Measurements from ENCODE around the gene C8A. TPM values are rescaled to one million over a fixed set of nuclear protein-coding genes. Genes with fewer than 3 reads are reported as not detected.

Gene C8A
- polyA plus RNA-seq, 1 donor (not counting 4 experiments of a cell fraction or from before 2014, with no cell fraction given), result not detected

- H3K36me3 ChIP-seq (ENCODE audit: control insufficient read depth in 2 of 2, extremely low read depth in 1 of 2, insufficient read depth in 2 of 2, low read length in 2 of 2), result no peaks in the 10 kb centered on the region
- no peak for DNase-seq (ENCODE audit: low read depth, low spot score)
- H3K9me1 ChIP-seq (ENCODE audit: control insufficient read depth, extremely low read depth, insufficient read depth, low read length), result no peaks in the 10 kb centered on the region
- dilution Hi-C loops (cut with MboI; ENCODE audit: extremely low pct_ligation_motif_present, low sequenced_read_pairs), result no loop called here
- no peaks in the 10 kb centered on the region for H4K20me1 ChIP-seq (ENCODE audit: control insufficient read depth, extremely low read depth, insufficient read depth, low read length)
- FAIRE-seq, result no peak
- no peak overlapping the region for H3K4me3 ChIP-seq (ENCODE audit: control insufficient read depth in 2 of 3, extremely low read depth in 1 of 3, insufficient read depth in 2 of 3, low read depth in 1 of 3, low read length in 3 of 3)
- no peak overlapping the region for H3K4me2 ChIP-seq (ENCODE audit: control insufficient read depth, extremely low read depth, insufficient read depth, low read depth, low read length)
- no peaks in the 10 kb centered on the region for H3K79me2 ChIP-seq (ENCODE audit: control insufficient read depth, insufficient read depth, low read length)
- no peaks in the 10 kb centered on the region for H3K4me1 ChIP-seq (ENCODE audit: control insufficient read depth, extremely low read depth, insufficient read depth, low read length)
- H3K9ac ChIP-seq (ENCODE audit: control insufficient read depth, extremely low read depth, insufficient read depth, low read length), result no peak overlapping the region
- no peak overlapping the region for H3K27ac ChIP-seq (ENCODE audit: control insufficient read depth, insufficient read depth, low read length)
- H2AFZ ChIP-seq (ENCODE audit: control insufficient read depth, low read length), result no peak overlapping the region
- no peaks in the 10 kb centered on the region for H3K27me3 ChIP-seq (ENCODE audit: control insufficient read depth, extremely low read depth, insufficient read depth, low read length)
- TF ChIP-seq CTCF (optimal IDR thresholded peaks at IDR 0.05 in 1 of 3, IDR thresholded peaks at IDR 0.05 in 1 of 3, conservative IDR thresholded peaks at IDR 0.05 in 1 of 3; ENCODE audit: extremely low read depth in 1 of 3, insufficient read depth in 2 of 3, low read length in 3 of 3), result no peak
- TF ChIP-seq EZH2 (IDR thresholded peaks at IDR 0.05; ENCODE audit: low read length), result no peak
- H3K9me3 ChIP-seq (ENCODE audit: control insufficient read depth, low read depth, low read length), result no peaks in the 10 kb centered on the region
Observed at GRCh38 chr1:56940039-56940438, 85.4 kb downstream of the C8A start.

GRCh38 chr1:56948403-56949023 is 93.9 kb downstream of the C8A start:
- Histone ChIP-seq H3K4me3 (ENCODE audit: control insufficient read depth in 2 of 3, extremely low read depth in 1 of 3, insufficient read depth in 2 of 3, low read depth in 1 of 3, low read length in 3 of 3) (no peak overlapping the region), H4K20me1 (ENCODE audit: control insufficient read depth, extremely low read depth, insufficient read depth, low read length) (no peaks in the 10 kb centered on the region), H3K27ac (ENCODE audit: control insufficient read depth, insufficient read depth, low read length) (no peak overlapping the region), H3K9ac (ENCODE audit: control insufficient read depth, extremely low read depth, insufficient read depth, low read length) (no peak overlapping the region), H2AFZ (ENCODE audit: control insufficient read depth, low read length) (no peak overlapping the region), H3K79me2 (ENCODE audit: control insufficient read depth, insufficient read depth, low read length) (no peaks in the 10 kb centered on the region), H3K9me3 (ENCODE audit: control insufficient read depth, low read depth, low read length) (no peaks in the 10 kb centered on the region), H3K9me1 (ENCODE audit: control insufficient read depth, extremely low read depth, insufficient read depth, low read length) (no peaks in the 10 kb centered on the region), H3K36me3 (ENCODE audit: control insufficient read depth in 2 of 2, extremely low read depth in 1 of 2, insufficient read depth in 2 of 2, low read length in 2 of 2) (no peaks in the 10 kb centered on the region), H3K4me1 (ENCODE audit: control insufficient read depth, extremely low read depth, insufficient read depth, low read length) (no peaks in the 10 kb centered on the region), H3K27me3 (ENCODE audit: control insufficient read depth, extremely low read depth, insufficient read depth, low read length) (no peaks in the 10 kb centered on the region), H3K4me2 (ENCODE audit: control insufficient read depth, extremely low read depth, insufficient read depth, low read depth, low read length) (no peak overlapping the region)
- FAIRE-seq, result no peak
- TF ChIP-seq CTCF (optimal IDR thresholded peaks at IDR 0.05 in 1 of 3, IDR thresholded peaks at IDR 0.05 in 1 of 3, conservative IDR thresholded peaks at IDR 0.05 in 1 of 3; ENCODE audit: extremely low read depth in 1 of 3, insufficient read depth in 2 of 3, low read length in 3 of 3) (no peak), EZH2 (IDR thresholded peaks at IDR 0.05; ENCODE audit: low read length) (no peak)
- DNase-seq (ENCODE audit: low read depth, low spot score), result no peak
- dilution Hi-C loops (cut with MboI; ENCODE audit: extremely low pct_ligation_motif_present, low sequenced_read_pairs), result no loop called here

Measured in keratinocyte (primary cell).